Measurements from ENCODE around the gene C19orf25. TPM values are rescaled to one million over a fixed set of nuclear protein-coding genes. Genes with fewer than 3 reads are reported as not detected.

C19orf25 gene
- total RNA-seq, 1 donor from 2014 or later: 38.8 TPM

DNA sequence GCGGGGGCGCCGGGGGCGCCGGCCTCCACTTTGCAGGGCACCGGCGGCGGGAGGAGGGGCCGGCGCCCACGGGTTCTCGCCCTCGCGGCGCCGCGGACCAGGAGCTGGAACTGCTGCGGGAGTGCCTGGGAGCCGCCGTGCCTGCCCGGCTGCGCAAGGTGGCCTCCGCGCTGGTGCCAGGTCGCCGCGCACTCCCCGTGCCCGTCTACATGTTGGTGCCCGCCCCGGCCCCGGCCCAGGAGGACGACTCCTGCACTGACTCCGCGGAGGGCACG is 11.9 kb downstream of the C19orf25 start:
- no peak for DNase-seq (ENCODE audit: low read depth)
- Histone ChIP-seq H3K4me3 (ENCODE audit: low read depth, low read length) (no peak overlapping the region), H3K36me3 (ENCODE audit: control insufficient read depth, insufficient read depth, low read length) (no peaks in the 10 kb centered on the region), H3K27me3 (ENCODE audit: control insufficient read depth, insufficient read depth, low read length) (peaks cover 67% of the 10 kb centered on the region)
- TF ChIP-seq, protein P1, sequence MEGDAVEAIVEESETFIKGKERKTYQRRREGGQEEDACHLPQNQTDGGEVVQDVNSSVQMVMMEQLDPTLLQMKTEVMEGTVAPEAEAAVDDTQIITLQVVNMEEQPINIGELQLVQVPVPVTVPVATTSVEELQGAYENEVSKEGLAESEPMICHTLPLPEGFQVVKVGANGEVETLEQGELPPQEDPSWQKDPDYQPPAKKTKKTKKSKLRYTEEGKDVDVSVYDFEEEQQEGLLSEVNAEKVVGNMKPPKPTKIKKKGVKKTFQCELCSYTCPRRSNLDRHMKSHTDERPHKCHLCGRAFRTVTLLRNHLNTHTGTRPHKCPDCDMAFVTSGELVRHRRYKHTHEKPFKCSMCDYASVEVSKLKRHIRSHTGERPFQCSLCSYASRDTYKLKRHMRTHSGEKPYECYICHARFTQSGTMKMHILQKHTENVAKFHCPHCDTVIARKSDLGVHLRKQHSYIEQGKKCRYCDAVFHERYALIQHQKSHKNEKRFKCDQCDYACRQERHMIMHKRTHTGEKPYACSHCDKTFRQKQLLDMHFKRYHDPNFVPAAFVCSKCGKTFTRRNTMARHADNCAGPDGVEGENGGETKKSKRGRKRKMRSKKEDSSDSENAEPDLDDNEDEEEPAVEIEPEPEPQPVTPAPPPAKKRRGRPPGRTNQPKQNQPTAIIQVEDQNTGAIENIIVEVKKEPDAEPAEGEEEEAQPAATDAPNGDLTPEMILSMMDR (IDR thresholded peaks at IDR 0.05; ENCODE audit: insufficient read depth, low read length, poor library complexity, severe bottlenecking): no peak

DNA sequence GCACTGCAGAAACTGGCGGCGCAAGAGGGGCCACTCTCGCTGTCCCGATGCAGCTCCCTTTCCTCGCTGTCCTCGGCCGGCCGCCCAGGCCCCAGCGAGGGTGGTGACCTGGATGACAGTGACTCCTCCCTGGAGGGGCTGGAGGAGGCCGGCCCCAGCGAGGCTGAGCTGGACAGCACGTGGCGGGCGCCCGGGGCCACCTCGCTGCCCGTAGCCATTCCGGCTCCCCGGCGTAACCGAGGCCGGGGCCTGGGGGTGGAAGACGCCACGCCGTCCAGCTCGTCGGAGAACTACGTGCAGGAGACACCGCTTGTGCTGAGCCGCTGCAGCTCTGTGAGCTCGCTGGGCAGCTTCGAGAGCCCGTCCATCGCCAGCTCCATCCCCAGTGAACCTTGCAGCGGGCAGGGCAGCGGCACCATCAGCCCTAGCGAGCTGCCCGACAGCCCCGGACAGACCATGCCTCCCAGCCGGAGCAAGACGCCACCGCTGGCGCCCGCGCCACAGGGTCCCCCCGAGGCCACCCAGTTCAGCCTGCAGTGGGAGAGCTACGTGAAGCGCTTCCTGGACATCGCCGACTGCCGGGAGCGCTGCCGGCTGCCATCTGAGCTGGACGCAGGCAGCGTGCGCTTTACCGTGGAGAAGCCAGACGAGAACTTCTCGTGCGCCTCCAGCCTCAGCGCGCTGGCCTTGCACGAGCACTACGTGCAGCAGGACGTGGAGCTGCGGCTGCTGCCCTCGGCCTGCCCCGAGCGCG is 12.4 kb downstream of the C19orf25 start:
- Histone ChIP-seq H3K36me3 (ENCODE audit: control insufficient read depth, insufficient read depth, low read length) (no peaks in the 10 kb centered on the region), H3K27me3 (ENCODE audit: control insufficient read depth, insufficient read depth, low read length) (peaks cover 62% of the 10 kb centered on the region), H3K4me3 (ENCODE audit: low read depth, low read length) (no peak overlapping the region)
- TF ChIP-seq, protein P1 (IDR thresholded peaks at IDR 0.05; ENCODE audit: insufficient read depth, low read length, poor library complexity, severe bottlenecking): no peak
- no peak for DNase-seq (ENCODE audit: low read depth)

DNA sequence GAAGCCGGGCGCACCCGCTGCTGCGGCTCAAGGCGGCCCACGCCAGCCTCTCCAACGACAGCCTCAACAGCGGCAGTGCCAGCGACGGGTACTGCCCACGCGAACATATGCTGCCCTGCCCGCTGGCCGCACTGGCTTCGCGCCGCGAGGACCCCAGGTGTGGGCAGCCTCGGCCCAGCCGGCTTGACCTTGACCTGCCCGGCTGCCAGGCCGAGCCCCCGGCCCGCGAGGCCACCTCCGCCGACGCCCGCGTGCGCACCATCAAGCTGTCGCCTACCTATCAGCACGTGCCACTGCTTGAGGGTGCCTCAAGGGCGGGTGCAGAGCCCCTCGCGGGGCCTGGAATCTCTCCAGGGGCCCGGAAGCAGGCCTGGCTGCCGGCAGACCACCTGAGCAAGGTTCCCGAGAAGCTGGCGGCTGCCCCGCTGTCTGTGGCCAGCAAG is 13.0 kb downstream of the C19orf25 start:
- no peak overlapping the region for H3K4me3 ChIP-seq (ENCODE audit: low read depth, low read length)

DNA sequence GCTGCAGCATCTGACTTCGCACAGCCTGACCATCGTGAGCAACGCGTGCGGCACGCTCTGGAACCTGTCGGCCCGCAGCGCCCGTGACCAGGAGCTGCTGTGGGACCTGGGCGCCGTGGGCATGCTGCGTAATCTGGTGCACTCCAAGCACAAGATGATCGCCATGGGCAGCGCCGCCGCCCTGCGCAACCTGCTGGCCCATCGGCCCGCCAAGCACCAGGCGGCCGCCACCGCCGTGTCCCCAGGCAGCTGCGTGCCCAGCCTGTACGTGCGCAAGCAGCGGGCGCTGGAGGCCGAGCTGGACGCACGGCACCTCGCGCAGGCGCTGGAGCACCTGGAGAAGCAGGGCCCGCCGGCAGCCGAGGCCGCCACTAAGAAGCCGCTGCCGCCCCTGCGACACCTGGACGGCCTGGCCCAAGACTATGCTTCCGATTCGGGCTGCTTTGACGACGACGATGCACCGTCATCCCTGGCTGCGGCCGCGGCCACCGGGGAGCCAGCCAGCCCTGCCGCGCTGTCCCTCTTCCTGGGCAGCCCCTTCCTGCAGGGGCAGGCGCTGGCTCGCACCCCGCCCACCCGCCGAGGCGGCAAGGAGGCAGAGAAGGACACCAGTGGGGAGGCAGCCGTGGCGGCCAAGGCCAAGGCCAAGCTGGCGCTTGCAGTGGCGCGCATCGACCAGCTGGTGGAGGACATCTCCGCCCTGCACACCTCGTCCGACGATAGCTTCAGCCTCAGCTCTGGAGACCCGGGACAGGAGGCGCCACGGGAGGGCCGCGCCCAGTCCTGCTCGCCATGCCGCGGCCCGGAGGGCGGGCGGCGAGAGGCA is 13.6 kb downstream of the C19orf25 start:
- Histone ChIP-seq H3K36me3 (ENCODE audit: control insufficient read depth, insufficient read depth, low read length) (no peaks in the 10 kb centered on the region), H3K4me3 (ENCODE audit: low read depth, low read length) (no peak overlapping the region), H3K27me3 (ENCODE audit: control insufficient read depth, insufficient read depth, low read length) (peaks cover 49% of the 10 kb centered on the region)
- TF ChIP-seq, protein P1 (IDR thresholded peaks at IDR 0.05; ENCODE audit: insufficient read depth, low read length, poor library complexity, severe bottlenecking): peak; percentile 61
- no peak for DNase-seq (ENCODE audit: low read depth)

More for the DNA sequence above, 13.0 kb downstream of the C19orf25 start:
- DNase-seq (ENCODE audit: low read depth): no peak
- TF ChIP-seq, protein P1 (IDR thresholded peaks at IDR 0.05; ENCODE audit: insufficient read depth, low read length, poor library complexity, severe bottlenecking): no peak
- Histone ChIP-seq H3K36me3 (ENCODE audit: control insufficient read depth, insufficient read depth, low read length) (no peaks in the 10 kb centered on the region), H3K27me3 (ENCODE audit: control insufficient read depth, insufficient read depth, low read length) (peaks cover 56% of the 10 kb centered on the region)

DNA sequence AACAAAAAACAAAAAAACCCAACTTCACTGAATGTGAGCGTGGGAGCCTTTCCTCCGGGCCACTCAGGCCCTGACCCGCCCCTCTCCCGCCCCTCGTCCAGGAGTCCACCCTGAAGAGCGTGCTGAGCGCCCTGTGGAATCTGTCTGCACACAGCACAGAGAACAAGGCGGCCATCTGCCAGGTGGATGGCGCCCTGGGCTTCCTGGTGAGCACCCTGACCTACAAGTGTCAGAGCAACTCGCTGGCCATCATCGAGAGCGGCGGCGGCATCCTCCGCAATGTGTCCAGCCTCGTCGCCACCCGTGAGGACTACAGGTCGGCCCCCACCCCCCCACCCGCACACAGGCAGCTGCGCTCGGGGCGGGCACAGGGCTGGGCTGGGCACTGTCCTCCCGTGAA is 17.2 kb downstream of the C19orf25 start:
- DNase-seq (ENCODE audit: low read depth): no peak
- Histone ChIP-seq H3K4me3 (ENCODE audit: low read depth, low read length) (no peak overlapping the region), H3K27me3 (ENCODE audit: control insufficient read depth, insufficient read depth, low read length) (peaks cover 38% of the 10 kb centered on the region), H3K36me3 (ENCODE audit: control insufficient read depth, insufficient read depth, low read length) (no peaks in the 10 kb centered on the region)
- TF ChIP-seq, protein P1 (IDR thresholded peaks at IDR 0.05; ENCODE audit: insufficient read depth, low read length, poor library complexity, severe bottlenecking): no peak
